ENCODE measurements around the gene KCNAB1.
"Not testable (repeated sequence)": the region's sequence is repeated elsewhere in the genome, so short reads cannot be mapped to it uniquely, and the experiment has no call there.

The KCNAB1 gene

DNA sequence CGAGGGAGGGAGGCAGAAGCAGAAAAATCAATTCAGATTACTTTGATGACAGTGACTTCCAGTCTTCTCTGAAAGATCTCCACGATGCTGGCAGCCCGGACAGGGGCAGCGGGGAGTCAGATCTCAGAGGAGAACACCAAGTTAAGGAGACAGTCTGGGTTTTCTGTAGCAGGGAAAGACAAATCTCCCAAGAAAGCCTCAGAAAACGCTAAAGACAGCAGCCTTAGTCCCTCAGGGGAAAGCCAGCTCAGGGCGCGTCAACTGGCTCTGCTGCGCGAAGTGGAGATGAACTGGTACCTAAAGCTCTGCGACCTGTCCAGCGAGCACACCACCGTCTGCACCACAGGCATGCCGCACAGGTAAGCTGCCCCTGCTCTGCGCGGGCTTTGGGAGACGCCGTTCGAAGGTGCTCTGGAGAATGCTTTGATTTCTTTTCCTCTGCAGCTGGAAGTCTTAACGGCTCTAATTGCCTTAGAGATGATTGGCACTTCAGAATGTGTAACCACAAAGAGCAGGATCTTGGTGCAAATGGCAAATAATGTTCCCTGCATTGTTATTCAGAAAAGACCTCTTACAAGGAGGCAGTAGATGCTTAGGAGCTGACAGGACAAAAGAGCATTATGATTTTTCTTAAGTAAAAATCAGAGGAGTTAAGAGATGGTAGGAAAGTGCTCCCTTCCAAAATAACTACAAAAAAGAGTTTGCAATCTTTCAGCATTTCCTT is at the start of gene KCNAB1:
Gene KCNAB1, plus strand, starts transcription at position 51 of the 724 bp plus-strand sequence.
- TF ChIP-seq, protein P1, sequence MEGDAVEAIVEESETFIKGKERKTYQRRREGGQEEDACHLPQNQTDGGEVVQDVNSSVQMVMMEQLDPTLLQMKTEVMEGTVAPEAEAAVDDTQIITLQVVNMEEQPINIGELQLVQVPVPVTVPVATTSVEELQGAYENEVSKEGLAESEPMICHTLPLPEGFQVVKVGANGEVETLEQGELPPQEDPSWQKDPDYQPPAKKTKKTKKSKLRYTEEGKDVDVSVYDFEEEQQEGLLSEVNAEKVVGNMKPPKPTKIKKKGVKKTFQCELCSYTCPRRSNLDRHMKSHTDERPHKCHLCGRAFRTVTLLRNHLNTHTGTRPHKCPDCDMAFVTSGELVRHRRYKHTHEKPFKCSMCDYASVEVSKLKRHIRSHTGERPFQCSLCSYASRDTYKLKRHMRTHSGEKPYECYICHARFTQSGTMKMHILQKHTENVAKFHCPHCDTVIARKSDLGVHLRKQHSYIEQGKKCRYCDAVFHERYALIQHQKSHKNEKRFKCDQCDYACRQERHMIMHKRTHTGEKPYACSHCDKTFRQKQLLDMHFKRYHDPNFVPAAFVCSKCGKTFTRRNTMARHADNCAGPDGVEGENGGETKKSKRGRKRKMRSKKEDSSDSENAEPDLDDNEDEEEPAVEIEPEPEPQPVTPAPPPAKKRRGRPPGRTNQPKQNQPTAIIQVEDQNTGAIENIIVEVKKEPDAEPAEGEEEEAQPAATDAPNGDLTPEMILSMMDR (IDR thresholded peaks at IDR 0.05; ENCODE audit: low read length, missing control alignments), result no peak
- no peak for DNase-seq (ENCODE audit: low read depth)
- no peak within 1 kb of the TSS for H3K4me3 ChIP-seq (replicated peaks; ENCODE audit: low read depth, low read length)

DNA sequence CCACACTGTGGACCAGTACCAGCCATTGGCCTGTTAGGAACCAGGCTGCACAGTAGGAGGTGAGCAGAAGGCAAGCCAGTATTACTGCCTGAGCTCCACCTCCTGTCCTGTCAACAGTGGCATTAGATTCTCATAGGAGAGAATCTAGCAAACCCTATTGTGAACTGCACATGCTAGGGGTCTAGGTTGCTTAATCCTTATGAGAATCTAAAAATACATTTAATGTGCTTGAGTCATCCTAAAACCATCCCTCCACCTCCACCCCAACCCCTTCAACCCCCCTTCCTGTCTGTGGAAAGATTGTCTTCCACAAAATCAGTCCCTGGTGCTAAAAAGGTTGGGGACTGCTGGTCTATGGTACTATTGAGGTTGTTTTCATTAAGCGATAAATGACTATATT is 49.3 kb upstream of the KCNAB1 start:
- TF ChIP-seq, protein P1 (IDR thresholded peaks at IDR 0.05; ENCODE audit: low read length, missing control alignments), result no peak
- no peak for DNase-seq (ENCODE audit: low read depth)
- no peak overlapping the region for H3K4me3 ChIP-seq (replicated peaks; ENCODE audit: low read depth, low read length)

DNA sequence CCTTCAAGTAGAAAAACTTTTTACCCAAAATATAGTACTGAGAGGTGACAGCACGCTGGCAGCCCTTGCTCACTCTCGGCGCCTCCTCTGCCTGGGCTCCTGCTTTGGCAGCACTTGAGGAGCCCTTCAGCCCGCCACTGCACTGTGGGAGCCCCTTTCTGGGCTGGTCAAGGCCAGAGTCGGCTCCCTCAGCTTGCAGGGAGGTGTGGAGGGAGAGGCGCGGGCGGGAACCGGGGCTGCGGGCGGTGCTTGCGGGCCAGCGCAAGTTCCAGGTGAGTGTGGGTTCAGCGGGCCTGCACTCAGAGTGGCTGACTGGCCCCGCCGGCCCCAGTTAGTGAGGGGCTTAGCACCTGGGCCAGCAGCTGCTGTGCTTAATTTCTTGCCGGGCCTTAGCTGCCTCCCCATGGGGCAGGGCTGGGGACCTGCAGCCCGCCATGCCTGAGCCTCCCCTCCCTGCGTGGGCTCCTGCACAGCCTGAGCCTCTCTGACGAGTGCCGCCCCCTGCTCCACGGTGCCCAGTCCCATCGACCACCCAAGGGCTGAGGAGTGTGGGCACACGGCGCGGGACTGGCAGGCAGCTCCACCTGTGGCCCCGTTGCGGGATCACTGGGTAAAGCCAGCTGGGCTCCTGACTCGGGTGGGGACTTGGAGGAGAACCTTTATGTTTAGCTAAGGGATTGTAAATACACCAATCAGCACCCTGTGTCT is 47.3 kb upstream of the KCNAB1 start:
- not testable (repeated sequence) for DNase-seq (ENCODE audit: low read depth); H3K4me3 ChIP-seq (replicated peaks; ENCODE audit: low read depth, low read length)

DNA sequence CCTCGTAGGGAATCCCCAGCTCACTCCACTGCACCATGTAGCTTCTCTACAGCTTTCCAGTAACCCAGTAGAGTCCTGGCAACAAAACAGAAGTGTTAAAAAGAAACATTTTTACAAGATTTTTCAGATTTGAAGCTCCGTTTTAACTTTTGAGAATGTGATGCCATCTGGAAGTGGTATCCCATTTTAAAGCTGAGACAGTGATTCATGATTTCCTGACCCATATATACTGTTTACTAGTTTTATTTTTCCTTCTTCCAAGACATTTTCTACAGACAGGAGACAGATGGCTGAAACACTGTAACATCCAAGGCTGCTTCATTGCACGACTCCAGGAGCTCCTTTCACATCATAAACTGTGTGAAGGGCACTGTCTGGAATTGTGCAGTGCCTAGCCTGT is 30.3 kb upstream of the KCNAB1 start:
- H3K4me3 ChIP-seq (replicated peaks; ENCODE audit: low read depth, low read length), result no peak overlapping the region
- DNase-seq (ENCODE audit: low read depth), result no peak
- TF ChIP-seq, protein P1 (IDR thresholded peaks at IDR 0.05; ENCODE audit: low read length, missing control alignments), result no peak

DNA sequence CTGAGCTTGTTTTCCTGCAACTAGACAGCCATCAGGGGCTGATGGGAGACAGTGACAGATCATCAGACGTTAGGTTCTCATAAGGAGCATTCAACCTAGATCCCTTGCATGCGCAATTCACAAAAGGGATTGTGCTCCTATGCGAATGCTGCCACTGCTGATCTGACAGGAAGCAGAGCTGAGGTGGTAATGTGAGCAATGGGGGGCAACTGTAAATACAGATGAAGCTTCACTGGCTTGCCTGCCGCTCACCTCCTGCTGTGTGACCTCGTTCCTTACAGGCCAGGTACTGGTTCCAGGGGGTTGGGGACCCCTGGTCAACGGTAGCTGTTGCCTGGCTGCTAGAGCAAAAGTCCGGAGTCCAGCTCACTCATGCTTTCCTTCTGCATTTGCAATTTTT is 26.4 kb upstream of the KCNAB1 start:
- TF ChIP-seq, protein P1 (IDR thresholded peaks at IDR 0.05; ENCODE audit: low read length, missing control alignments), result no peak
- H3K4me3 ChIP-seq (replicated peaks; ENCODE audit: low read depth, low read length), result no peak overlapping the region
- no peak for DNase-seq (ENCODE audit: low read depth)

DNA sequence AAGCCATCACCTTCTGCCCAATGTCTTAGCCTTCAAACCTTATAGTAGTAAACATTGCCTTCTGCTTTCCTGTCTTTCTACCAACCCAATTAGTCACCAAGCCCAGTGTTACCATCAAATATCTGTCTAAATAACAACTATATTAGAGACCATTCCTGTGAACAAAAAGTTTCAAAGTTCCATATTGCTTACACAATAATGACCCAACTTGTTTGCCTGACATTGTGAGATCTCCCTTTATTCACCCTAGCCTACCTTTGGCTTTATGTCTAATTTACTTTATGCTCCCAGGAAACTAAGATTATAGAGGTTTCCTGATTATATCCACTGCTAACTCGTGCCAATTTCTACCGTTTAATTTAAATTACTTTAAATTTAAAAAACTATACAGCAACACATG is 26.0 kb upstream of the KCNAB1 start:
- H3K4me3 ChIP-seq (replicated peaks; ENCODE audit: low read depth, low read length), result no peak overlapping the region
- no peak for DNase-seq (ENCODE audit: low read depth)
- TF ChIP-seq, protein P1 (IDR thresholded peaks at IDR 0.05; ENCODE audit: low read length, missing control alignments), result no peak

DNA sequence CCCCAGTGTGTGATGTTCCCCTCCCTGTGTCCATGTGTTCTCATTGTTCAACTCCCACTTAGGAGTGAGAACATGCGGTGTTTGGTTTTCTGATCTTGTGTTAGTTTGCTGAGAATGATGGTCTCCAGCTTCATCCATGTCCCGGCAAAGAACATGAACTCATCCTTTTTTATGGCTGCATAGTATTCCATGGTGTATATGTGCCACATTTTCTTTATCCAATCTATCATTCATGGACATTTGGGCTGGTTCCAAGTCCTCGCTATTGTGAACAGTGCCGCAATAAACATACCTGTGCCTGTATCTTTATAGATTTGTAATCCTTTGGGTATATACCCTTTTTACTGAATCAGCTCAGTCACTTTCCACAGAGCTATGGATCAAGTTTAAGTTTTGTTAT is 24.7 kb upstream of the KCNAB1 start:
- H3K4me3 ChIP-seq (replicated peaks; ENCODE audit: low read depth, low read length); DNase-seq (ENCODE audit: low read depth): not testable (repeated sequence)
